CD4-positive, alpha-beta T cell treated with Interleukin-15 for 1 hour (primary cell): Measurements from ENCODE around the gene PDGFC.

ENCODE experiments used
- DNase-seq: peaks from one replicate; pipeline ENCODE4 v3.0.0-alpha.2; 2020

Gene PDGFC

DNA sequence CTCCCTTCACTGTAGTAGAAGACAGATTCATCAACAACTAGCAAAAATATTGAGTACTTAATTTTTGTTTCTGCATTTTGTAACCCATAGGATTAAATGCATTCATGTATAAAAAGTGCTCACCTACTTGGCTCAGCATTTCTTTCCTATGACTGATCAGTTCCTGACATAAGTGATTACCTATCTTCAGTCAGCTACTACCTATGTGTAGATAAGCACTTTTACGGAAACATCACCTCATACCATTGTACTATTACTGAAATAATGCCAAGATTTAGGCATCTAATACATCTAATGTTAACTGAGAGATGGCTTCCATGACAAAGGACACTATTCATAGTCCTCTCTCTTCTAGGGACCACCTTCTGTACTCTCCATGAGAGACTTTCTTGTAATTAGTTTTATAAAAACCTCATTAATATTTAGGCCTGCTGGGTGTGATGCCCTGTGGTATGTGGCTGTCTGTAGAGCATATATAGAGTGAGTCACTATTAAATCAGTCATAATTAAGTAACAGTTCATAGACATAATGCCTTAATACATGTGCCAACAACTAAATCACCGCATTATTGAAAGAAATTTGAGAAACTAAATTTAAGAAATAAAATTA, 147.0 kb downstream of the PDGFC start:
- no peak for DNase-seq

GRCh38 chr4:156820931-156821330, 150.7 kb downstream of the PDGFC start:
- DNase-seq, result no peak

GRCh38 chr4:156816360-156816755, 155.2 kb downstream of the PDGFC start:
- no peak for DNase-seq

DNA sequence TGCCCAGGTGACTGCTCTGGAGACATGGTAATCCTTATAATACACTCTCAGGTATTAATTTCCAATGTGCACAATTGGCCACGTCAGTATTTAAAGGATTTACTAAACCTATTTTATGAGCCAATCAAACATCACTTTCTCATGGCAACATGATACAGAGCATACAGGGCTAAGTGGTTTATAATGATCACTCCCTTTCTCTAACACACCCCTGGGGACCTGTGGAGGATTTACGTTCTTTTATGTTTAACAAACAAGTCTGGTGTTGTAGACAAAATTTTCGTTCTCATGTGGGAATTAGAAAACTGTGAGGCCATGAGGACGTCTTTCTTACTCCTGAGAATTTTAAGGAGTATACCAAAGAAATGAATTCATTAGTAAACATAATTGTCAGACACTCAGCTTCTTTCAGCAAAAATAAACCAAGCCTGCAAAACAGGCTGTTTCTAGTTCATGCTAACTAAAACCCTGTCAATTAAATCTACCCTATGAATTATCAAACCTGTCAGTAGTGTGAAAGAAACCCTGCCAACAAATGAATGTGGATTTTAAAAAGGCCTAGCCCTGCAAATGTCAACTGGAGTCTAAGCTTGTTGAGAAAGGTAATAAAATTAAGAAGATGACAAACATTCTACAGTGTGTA, 155.8 kb downstream of the PDGFC start:
- no peak for DNase-seq

GRCh38 chr4:156811963-156812362, 159.6 kb downstream of the PDGFC start:
- DNase-seq, result no peak

GRCh38 chr4:156811286-156811685, 160.3 kb downstream of the PDGFC start:
- no peak for DNase-seq

DNA sequence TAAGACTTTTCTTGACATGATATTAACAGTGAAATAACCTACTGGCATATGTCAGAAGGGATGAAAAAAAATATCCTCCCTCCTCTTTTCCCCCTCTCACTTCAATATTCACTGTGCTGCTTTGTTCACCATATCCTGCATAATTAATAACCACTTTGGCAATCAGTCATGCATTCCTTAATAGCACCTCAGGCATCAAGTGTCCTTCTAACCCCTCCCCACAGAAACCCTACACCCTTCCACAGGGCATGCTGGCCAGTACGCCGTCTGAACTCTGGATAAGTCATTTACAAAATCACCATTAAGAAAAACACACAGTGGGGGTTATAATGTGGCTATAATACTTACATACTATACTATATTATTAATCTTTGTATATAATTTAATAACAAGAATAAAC, 165.9 kb downstream of the PDGFC start:
- DNase-seq, result no peak

GRCh38 chr4:156803056-156803455, 168.5 kb downstream of the PDGFC start:
- no peak for DNase-seq

GRCh38 chr4:156800463-156800862, 171.1 kb downstream of the PDGFC start:
- DNase-seq, result no peak

DNA sequence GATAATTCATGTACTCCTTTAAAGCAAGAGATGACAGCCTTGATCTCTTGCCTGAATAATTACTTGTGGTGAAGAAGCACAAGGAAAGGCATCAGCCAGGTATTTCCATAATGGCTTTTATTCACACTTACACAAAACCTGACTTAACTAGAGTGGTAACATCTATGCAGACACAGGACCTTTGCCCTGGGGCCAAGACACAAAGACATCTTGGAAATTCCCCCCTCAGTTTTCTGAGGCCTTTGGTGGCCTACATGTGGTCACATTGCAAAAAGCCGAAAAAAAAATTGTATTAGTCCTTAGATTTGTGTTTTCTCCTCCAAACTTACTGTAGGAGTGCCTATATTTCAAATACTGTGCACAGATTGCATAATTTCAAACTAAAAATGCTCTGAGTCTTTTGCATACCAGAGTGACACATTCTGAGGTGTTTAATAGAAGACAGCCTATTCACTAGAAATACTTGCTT, 172.4 kb downstream of the PDGFC start:
- DNase-seq, result no peak

GRCh38 chr4:156798438-156798837, 173.2 kb downstream of the PDGFC start:
- DNase-seq, result no peak

DNA sequence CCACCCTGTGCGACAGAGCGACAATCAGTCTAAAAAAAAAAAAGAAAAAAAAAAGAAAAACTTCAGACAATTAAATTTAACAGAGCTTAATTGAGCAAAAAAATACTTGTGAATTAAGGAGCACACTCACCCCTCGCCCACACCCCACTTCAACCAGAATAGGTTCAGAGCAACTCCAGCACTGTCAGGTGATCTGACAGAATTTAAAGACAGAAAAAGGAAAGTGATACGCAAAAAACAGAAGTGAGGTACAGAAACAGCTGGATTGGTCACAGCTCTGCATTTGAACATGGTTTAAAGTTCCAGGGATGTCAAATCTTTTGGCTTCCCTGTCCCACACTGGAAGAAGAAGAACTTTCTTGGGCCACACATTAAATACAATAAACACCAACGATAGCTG, 174.4 kb downstream of the PDGFC start:
- no peak for DNase-seq

DNA sequence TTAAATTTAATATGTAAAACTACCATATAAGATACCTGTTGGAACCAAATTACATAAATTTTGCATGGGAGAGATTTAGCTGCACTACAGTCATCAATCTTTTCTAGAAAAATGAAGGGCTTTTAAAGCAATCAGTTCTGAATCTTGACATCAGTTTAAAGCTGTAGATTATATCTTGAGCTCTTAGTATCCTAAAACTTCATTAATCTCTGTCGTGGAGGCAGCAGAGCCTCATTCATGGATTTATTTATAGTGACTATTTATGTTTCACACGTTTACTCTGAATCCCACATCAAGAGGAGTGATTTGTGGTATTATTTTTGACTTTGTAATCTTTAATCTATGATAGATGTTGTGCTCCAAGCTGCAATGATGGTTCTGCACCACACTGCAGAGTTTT, 175.9 kb downstream of the PDGFC start:
- DNase-seq, result no peak

- DNase-seq, result no peak
Observed at GRCh38 chr4:156794863-156795262, 176.7 kb downstream of the PDGFC start.

- DNase-seq, result no peak
Observed at GRCh38 chr4:156792462-156793085, 179.0 kb downstream of the PDGFC start.

- DNase-seq, result no peak
Observed at GRCh38 chr4:156790866-156791265, 180.7 kb downstream of the PDGFC start.

DNA sequence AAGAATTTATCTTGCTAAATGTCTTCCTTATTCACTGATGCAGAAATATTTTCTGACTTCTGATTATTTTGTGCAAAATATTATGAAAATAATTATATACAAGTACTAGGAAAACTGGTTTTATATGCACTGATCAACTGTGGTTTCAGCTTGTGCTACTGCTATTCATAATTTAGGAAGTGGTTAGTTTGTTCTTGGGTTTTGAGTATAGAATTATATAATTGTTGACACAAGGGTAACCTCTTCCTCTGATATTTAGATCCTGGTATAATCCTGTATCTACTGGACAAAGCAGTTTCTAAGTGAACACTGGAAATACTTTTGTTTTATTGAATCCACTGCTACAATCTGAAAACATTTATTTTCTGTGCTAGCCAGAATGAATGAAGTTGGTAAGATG, 182.8 kb downstream of the PDGFC start:
- no peak for DNase-seq

DNA sequence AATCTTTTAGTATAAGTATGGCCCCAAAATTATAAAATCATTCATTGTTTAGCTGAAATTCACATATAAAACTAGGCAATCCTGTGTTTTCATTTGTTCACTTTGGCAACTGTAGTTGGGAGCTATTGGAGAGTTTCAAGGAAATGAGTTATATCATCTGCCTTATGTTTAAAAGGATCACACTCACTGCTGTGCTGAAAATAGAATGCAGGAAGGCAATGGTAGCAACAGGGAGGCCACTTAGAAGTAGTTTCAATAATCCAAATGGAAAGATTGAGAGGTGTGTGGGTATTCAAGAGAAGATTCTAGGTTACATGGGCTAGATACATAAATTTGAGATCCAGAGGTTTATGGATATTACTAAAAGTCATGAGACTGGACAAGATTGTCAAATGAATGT, 184.9 kb downstream of the PDGFC start:
- DNase-seq, result no peak

DNA sequence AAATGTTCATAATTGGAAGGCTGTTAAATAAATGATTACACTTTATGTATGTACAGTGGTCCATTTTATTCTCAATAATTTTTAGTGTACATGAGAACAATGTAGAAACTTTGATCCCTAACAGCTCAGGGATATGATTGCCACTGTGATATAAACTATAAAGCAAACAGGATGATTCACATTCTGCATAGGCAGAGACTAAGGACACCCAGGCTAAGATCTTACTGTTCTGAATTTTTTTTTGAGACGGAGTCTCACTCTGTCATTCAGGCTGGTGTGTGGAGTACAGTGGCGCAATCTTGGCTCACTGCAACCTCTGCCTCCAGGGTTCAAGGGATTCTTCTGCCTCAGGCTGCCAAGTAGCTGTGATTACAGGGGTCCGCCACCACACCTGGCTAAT, 186.6 kb downstream of the PDGFC start:
- DNase-seq, result no peak

DNA sequence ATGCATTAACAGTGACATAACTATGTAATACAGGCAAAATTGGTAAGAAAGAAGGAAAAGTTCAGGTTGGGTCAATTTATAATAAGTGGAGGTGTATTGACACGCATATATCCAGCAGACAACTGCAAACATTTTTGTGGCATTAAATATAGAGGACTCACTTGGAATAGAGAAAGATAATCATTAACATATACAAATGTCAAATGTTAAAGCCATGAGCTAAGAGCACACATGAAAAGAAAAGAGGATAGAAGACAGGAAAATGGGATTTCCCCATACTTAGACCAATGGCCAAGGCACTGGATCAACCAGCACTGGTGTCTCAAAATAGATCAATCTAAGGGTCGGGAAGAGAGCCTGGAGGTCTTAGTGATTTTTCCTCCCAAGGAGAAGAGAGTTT, 187.6 kb downstream of the PDGFC start:
- DNase-seq, result no peak

- no peak for DNase-seq
Observed at GRCh38 chr4:156782491-156782890, 189.1 kb downstream of the PDGFC start.

DNA sequence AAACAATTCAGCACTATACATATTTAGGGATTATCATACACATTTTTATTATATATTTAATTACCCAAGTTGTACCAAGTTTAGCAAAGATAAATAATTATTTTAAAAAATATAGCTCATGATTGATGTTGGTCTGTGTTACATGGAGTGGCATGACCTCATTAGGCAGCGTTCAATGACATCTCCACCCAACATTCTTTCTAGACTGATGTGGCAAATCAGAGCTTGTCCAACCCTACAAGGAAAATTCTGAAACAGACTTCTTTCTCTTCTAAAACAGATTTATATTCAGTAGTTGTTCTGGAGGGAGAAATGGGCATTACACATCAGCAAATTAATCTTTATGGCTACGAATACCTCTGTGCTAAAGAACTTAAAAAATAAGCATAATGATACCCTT, 189.7 kb downstream of the PDGFC start:
- no peak for DNase-seq

- DNase-seq, result no peak
Observed at GRCh38 chr4:156779774-156780173, 191.8 kb downstream of the PDGFC start.

DNA sequence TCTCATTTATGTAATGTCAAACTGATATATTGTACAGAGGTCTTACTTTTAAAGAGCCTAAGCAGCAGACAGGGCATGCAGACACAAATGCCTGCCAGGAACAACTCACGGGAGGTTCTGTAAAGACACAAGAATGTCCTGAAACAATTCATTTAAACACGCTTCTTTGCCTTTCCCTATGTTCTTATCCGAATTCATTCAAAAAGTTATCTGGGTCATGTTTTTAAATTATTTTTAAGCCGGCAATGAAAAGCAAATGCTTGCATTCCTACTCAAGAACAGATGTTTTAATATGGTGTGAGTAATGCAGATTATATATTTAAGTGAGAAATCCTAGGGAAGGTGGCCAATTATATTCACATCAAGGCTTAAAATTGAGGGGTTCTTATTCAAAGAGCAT, 192.6 kb downstream of the PDGFC start:
- no peak for DNase-seq

DNA sequence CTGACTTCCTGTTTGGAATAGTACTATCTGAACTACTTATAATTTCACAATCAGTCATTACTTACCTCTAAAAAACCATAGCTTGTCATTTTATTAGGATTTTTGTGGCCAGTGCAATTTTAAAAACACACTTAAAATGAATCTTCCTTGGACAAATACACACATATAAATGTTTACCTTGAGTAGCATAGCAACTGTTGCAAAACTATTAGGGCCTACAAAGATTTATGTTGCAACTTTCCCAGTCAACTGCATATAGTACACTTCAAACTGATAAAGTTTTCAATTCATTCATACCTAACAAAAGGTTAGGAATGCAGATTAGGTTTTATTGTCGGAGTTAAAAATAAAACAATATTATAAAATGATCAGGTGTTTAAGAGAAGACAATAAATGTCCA, 193.0 kb downstream of the PDGFC start:
- no peak for DNase-seq
